Esophagus muscularis mucosa (tissue), 4 donors: ENCODE data around the gene VGLL4. TPM values are rescaled to one million over a fixed set of nuclear protein-coding genes. Genes with fewer than 3 reads are reported as not detected.

Experiments used
- DNase-seq: peaks from one replicate; pipeline ENCODE4 v3.0.0-alpha.2; 2017; ENCODE audit errors: extremely low spot score
- H3K27ac ChIP-seq, 4 donors: fragments of 200-600 bp; sonication (generic); replicated peaks in 1 of 4; 1 replicate in 3 of 4; 2 replicates in 1 of 4; pipeline ENCODE4 v1.5.1; 2016 to 2019; ENCODE audit warnings: mild to moderate bottlenecking in 1 of 4
- H3K27me3 ChIP-seq, 4 donors: fragments of 200-600 bp; sonication (generic); one replicate each; pipeline versions ENCODE4 v1.5.1 to v1.6.0; 2016 to 2019
- H3K36me3 ChIP-seq, 4 donors: fragments of 200-600 bp; sonication (generic); one replicate each; pipeline ENCODE4 v1.5.1; 2016 to 2019
- H3K4me1 ChIP-seq, 4 donors: fragments of 200-600 bp; sonication (generic); one replicate each; pipeline ENCODE4 v1.5.1; 2016 to 2019
- H3K4me3 ChIP-seq, 4 donors: fragments of 200-600 bp; sonication (generic); 1 replicate in 2 of 4; 2 replicates in 2 of 4; pipeline ENCODE4 v1.5.1; 2016 to 2019; ENCODE audit warnings: mild to moderate bottlenecking in 4 of 4, moderate library complexity in 1 of 4
- H3K9me3 ChIP-seq, 4 donors: fragments of 200-600 bp; sonication (generic); 1 replicate in 3 of 4; 2 replicates in 1 of 4; pipeline ENCODE4 v1.5.1; 2016 to 2019
- EP300 ChIP-seq: sonication (generic); formaldehyde crosslinking; IDR thresholded peaks from one replicate; pipeline ENCODE4 v1.6.1; 2017; ENCODE audit warnings: antibody characterized with exemption
- POLR2A ChIP-seq: fragments of 450-650 bp; IDR thresholded peaks from one replicate; pipeline ENCODE4 v1.6.1; 2017; ENCODE audit warnings: antibody characterized with exemption, moderate library complexity, mild to moderate bottlenecking, low read depth
- POLR2AphosphoS5 ChIP-seq, 2 donors: sonication (generic); formaldehyde crosslinking; IDR thresholded peaks; one replicate each; pipeline ENCODE4 v1.6.1; 2017; ENCODE audit warnings: antibody characterized with exemption in 2 of 2
- WGBS: methylation state at CpG from one replicate; pipeline ENCODE4 v1.1.5; 2018; 5-methylcytosine and 5-hydroxymethylcytosine counted together
- intact Hi-C: fragments of 100-400 bp; cut with DNase I; formaldehyde crosslinking; loops from one replicate; pipeline ENCODE4 v1.15.1; 2023
- total RNA-seq, 4 donors: library from RNA; depleted of rRNA; stranded (reverse); fragments of >200 nt; gene quantifications; one replicate each; pipeline versions ENCODE4 v1.1.0 to v1.2.1, GENCODE V29; 2016
- TF ChIP-seq, protein P1 (sequence below), 3 experiments: fragments of 200-600 bp in 2 of 3; fragments of 450-650 bp in 1 of 3; sonication (generic) in 2 of 3; IDR thresholded peaks; one replicate each; pipeline ENCODE4 v1.5.1; 2017 to 2019; ENCODE audit warnings: antibody characterized with exemption in 3 of 3, mild to moderate bottlenecking in 2 of 3, moderate library complexity in 1 of 3

VGLL4 gene
- total RNA-seq, 4 donors from 2014 or later: 51.5 to 222 (median 80.7) TPM

- intact Hi-C loops: no loop called here
- peak overlapping the region; percentile 28 to 85 (median 54) for H3K27ac ChIP-seq
- H3K36me3 ChIP-seq: peaks cover 0 to 6% (median 0%) of the 10 kb centered on the region in 4 donors
- TF ChIP-seq, protein P1, sequence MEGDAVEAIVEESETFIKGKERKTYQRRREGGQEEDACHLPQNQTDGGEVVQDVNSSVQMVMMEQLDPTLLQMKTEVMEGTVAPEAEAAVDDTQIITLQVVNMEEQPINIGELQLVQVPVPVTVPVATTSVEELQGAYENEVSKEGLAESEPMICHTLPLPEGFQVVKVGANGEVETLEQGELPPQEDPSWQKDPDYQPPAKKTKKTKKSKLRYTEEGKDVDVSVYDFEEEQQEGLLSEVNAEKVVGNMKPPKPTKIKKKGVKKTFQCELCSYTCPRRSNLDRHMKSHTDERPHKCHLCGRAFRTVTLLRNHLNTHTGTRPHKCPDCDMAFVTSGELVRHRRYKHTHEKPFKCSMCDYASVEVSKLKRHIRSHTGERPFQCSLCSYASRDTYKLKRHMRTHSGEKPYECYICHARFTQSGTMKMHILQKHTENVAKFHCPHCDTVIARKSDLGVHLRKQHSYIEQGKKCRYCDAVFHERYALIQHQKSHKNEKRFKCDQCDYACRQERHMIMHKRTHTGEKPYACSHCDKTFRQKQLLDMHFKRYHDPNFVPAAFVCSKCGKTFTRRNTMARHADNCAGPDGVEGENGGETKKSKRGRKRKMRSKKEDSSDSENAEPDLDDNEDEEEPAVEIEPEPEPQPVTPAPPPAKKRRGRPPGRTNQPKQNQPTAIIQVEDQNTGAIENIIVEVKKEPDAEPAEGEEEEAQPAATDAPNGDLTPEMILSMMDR (IDR thresholded peaks at IDR 0.05): no peak
- TF ChIP-seq POLR2A: no peak
- TF ChIP-seq EP300: no peak
- no peak for TF ChIP-seq POLR2AphosphoS5 (IDR thresholded peaks at IDR 0.05)
- no peaks in the 10 kb centered on the region for H3K27me3 ChIP-seq
- no peaks in the 10 kb centered on the region for H3K9me3 ChIP-seq
- H3K4me3 ChIP-seq: no peak overlapping the region
- DNase-seq: no peak
- peaks cover 61 to 95% (median 87%) of the 10 kb centered on the region in 4 donors for H3K4me1 ChIP-seq
- 79% methylated on average over 1 of the region's 1 CpG for WGBS
Measured at GRCh38 chr3:11605398-11605797, 38.3 kb downstream of the VGLL4 start.

DNA sequence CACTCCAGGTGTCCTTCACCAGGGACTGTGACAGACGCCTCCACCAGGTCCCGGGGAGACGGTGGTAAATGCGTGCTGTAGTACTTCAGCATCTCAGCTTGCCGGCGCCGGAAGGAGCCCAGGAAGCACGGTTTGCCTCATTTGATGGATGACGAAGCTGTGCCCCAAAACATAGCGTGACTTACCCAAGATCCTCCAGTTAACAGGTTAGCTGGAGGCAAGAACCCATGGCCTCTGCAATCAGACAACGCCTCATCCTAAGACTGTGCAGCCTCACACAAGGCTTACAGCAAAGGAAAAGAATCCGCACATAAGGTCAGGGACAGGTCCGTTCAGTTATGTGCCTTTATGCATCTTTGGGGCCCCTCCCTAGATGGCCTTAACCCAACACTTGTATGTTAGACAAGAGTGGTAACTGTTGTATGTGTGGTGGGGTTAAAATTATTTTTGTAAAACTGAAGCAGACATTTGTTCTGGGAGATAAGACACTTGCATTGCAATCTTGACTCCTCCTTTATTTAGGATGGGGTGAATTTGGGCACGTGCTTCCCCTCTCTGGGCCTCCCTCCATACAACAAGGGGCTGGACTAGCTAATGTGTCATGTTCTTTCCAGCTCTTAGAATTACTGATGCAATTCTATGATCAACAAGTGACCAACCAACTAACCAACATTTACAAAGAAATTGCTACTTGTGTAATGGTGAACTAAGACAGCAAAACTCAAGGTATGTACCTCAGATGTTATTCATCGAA lies 39.4 kb downstream of the VGLL4 start:
- no peak for DNase-seq
- no peak overlapping the region for H3K4me3 ChIP-seq
- H3K36me3 ChIP-seq: peaks cover 0 to 6% (median 0%) of the 10 kb centered on the region in 4 donors
- H3K4me1 ChIP-seq: peaks cover 65 to 95% (median 87%) of the 10 kb centered on the region in 4 donors
- TF ChIP-seq POLR2AphosphoS5 (IDR thresholded peaks at IDR 0.05) (peak in 1 of 2 donors; percentile 4), POLR2A (no peak), EP300 (no peak)
- TF ChIP-seq, protein P1 (IDR thresholded peaks at IDR 0.05): no peak
- H3K27ac ChIP-seq: peak overlapping the region; percentile 85 to 92 (median 86)
- WGBS: 64% methylated on average over 13 of the region's 15 CpGs
- H3K27me3 ChIP-seq: no peaks in the 10 kb centered on the region
- intact Hi-C loops: no loop called here
- no peaks in the 10 kb centered on the region for H3K9me3 ChIP-seq

GRCh38 chr3:11603628-11604027 lies 40.1 kb downstream of the VGLL4 start:
- no peak for TF ChIP-seq POLR2A
- peak; percentile 30 to 53 for TF ChIP-seq POLR2AphosphoS5 (IDR thresholded peaks at IDR 0.05)
- no peak overlapping the region for H3K4me3 ChIP-seq
- intact Hi-C loops: no loop called here

GRCh38 chr3:11602886-11603527 lies 40.7 kb downstream of the VGLL4 start:
- Histone ChIP-seq H3K27ac (peak overlapping the region; percentile 85 to 92 (median 86)), H3K36me3 (peaks cover 0 to 6% (median 0%) of the 10 kb centered on the region in 4 donors), H3K27me3 (no peaks in the 10 kb centered on the region), H3K4me3 (no peak overlapping the region), H3K4me1 (peaks cover 64 to 95% (median 88%) of the 10 kb centered on the region in 4 donors), H3K9me3 (no peaks in the 10 kb centered on the region)
- no peak for DNase-seq
- intact Hi-C loops: no loop called here
- TF ChIP-seq POLR2AphosphoS5 (IDR thresholded peaks at IDR 0.05) (no peak), POLR2A (no peak), EP300 (no peak)
- TF ChIP-seq, protein P1 (IDR thresholded peaks at IDR 0.05): no peak
- WGBS: 78% methylated on average over 5 of the region's 5 CpGs

More at GRCh38 chr3:11603628-11604027, 40.1 kb downstream of the VGLL4 start:
- Histone ChIP-seq H3K36me3 (peaks cover 0 to 6% (median 0%) of the 10 kb centered on the region in 4 donors), H3K4me1 (peaks cover 66 to 95% (median 88%) of the 10 kb centered on the region in 4 donors), H3K9me3 (no peaks in the 10 kb centered on the region), H3K27me3 (no peaks in the 10 kb centered on the region), H3K27ac (peak overlapping the region; percentile 85 to 92 (median 86))
- peak; percentile 95 for DNase-seq
- WGBS: 45% methylated on average over 9 of the region's 9 CpGs

- Histone ChIP-seq H3K4me3 (no peak overlapping the region), H3K36me3 (peaks cover 0 to 6% (median 0%) of the 10 kb centered on the region in 4 donors), H3K27me3 (no peaks in the 10 kb centered on the region), H3K9me3 (no peaks in the 10 kb centered on the region), H3K27ac (peak overlapping the region; percentile 85 to 92 (median 86)), H3K4me1 (peaks cover 58 to 94% (median 84%) of the 10 kb centered on the region in 4 donors)
- no peak for DNase-seq
- WGBS: 74% methylated on average over 11 of the region's 11 CpGs
- no peak for TF ChIP-seq POLR2A
- TF ChIP-seq POLR2AphosphoS5 (IDR thresholded peaks at IDR 0.05): no peak
- TF ChIP-seq, protein P1 (IDR thresholded peaks at IDR 0.05): no peak
- TF ChIP-seq EP300: no peak
- intact Hi-C loops: no loop called here
Measured at GRCh38 chr3:11602239-11602840, 41.4 kb downstream of the VGLL4 start.
